Ectodermal cell (in vitro differentiated cells): Measurements from ENCODE around the gene PIK3CG.
"Not testable (repeated sequence)": the region's sequence is repeated elsewhere in the genome, so short reads cannot be mapped to it uniquely, and the experiment has no call there.

Experiments used
- H3K27ac ChIP-seq: 2 replicates; pipeline ENCODE4 v1.7.0; 2013; ENCODE audit warnings: mild to moderate bottlenecking, low read depth, low read length; ENCODE audit not compliant: insufficient read depth, poor library complexity, severe bottlenecking
- H3K27me3 ChIP-seq: 2 replicates; pipeline ENCODE4 v1.7.0; 2013; ENCODE audit warnings: mild to moderate bottlenecking, low read length; ENCODE audit not compliant: insufficient read depth, control insufficient read depth, poor library complexity, severe bottlenecking
- H3K36me3 ChIP-seq: one replicate; pipeline ENCODE4 v1.7.0; 2013; ENCODE audit warnings: low read length; ENCODE audit not compliant: control insufficient read depth, insufficient read depth
- H3K4me1 ChIP-seq: one replicate; pipeline ENCODE4 v1.7.0; 2013; ENCODE audit warnings: low read length; ENCODE audit not compliant: control insufficient read depth, insufficient read depth
- H3K4me3 ChIP-seq: 2 replicates; pipeline ENCODE4 v1.7.0; 2013; ENCODE audit warnings: low read depth, low read length, control low read depth; ENCODE audit not compliant: insufficient read depth
- H3K9me3 ChIP-seq: 2 replicates; pipeline ENCODE4 v1.7.0; 2013; ENCODE audit warnings: mild to moderate bottlenecking, low read length, moderate library complexity; ENCODE audit not compliant: control insufficient read depth
- WGBS, 2 experiments: methylation state at CpG; one replicate each; pipeline ENCODE4 v1.1.7; 2013; ENCODE audit warnings: missing lambda C conversion rate in 2 of 2; 5-methylcytosine and 5-hydroxymethylcytosine counted together

Gene PIK3CG

DNA sequence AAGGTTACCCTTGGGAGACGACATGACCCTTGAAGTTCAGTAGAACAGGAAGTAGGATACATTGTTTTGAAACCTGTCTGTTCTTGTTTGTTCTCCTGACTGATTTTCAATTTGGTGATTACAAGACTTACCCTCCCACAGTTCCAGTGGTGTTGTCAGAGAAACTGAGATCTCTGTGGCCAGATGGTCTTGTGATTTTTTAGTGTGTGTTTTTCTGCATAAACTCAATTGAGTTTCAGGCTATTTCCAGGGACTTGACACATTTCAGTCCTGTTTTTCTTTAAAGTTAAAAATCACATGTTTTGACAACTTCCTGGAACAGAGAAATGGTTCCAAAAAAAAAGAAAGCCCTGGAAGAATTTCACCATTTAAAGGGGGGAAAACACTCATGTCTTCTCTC lies 22.3 kb downstream of the PIK3CG start:
- Histone ChIP-seq H3K4me3 (no peak overlapping the region), H3K27me3 (no peaks in the 10 kb centered on the region), H3K9me3 (no peaks in the 10 kb centered on the region), H3K36me3 (no peaks in the 10 kb centered on the region), H3K27ac (no peak overlapping the region), H3K4me1 (no peaks in the 10 kb centered on the region)
- 91 to 93% methylated on average over 1 of the region's 1 CpG for WGBS, 2 experiments

DNA sequence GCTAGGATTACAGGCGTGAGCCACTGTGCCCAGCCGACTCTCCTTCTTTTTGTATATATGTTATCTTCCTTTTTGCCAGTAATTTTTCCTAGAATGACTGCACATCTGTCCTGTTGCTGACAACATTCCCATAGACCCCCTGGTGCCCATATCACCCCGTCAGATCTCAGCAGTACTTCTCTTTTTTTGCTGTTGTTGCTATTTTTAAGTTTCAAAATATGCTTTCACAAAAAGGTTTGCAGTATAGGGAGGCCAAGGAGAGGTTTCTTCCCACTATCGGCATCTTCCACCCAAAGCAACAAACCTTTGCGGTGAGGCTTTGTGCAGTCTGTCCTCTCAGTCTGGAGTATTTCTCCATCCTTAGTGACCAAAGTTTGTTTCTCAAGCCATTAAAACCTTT lies 23.1 kb downstream of the PIK3CG start:
- Histone ChIP-seq H3K4me1 (no peaks in the 10 kb centered on the region), H3K27me3 (no peaks in the 10 kb centered on the region), H3K36me3 (no peaks in the 10 kb centered on the region), H3K27ac (no peak overlapping the region), H3K9me3 (no peaks in the 10 kb centered on the region), H3K4me3 (no peak overlapping the region)
- WGBS, 2 experiments: 94 to 96% methylated on average over 4 to 5 of the region's 5 CpGs

DNA sequence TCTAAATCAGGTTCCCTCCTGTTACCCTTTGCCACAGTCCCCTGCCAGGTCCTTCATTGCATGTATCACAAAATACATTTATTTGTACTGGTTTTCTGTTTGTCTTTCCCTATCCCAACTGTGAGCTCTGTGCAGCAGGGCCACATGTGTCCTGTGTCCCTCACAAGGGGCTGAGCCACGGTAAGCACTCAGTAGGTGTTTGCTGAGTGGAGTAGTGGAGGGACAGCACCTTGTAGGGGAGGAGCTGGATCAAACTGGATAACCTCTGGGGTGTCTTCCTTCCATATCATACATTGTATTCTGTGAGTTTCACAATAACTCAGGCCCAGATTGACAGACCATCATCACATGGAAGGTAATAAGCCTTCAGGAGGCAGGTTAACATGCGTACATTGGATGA lies 25.9 kb downstream of the PIK3CG start:
- 97% methylated on average over 2 of the region's 2 CpGs; no CpG with 5 or more reads in 1 of the 2 experiments for WGBS, 2 experiments
- no peak overlapping the region for H3K27ac ChIP-seq

DNA sequence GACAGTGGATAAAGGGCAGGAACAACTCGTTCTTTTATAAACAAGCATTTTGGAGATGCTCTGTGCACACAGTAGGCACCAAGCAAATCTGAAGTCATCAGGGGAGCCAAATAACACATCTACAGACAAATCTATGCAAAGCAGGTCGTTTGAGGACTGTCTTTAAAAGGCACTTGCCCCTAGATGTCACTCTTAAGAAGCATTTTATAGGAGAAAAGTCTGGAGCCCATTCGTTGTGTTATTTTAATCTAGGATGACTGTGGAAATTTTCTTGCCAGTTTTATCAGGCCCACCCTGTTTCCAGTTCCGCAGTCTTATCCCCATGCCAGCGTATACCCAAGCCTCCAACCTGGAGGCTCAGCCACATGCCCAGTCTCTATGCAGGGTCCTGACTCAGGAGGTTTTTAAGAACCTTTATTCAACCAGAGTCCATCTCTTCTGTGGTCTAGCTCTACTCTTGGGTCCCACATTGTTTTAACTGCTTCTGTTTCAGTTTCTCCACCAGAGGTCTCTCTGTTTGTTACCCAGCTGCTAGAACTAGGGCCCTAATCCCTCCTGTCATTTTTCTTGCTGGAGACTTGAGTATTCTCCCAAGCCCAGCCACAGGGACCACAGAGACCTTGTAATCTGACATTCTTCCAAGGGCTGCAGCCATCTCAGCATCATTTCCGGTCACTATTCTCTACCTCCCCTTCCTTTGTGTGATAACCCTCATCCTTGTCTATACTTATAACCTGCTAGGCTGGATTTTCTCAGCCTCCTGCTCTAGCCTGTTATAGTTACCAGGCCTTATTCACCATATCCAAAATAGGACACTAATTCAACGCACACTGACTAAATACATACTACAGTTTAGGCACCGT lies 26.7 kb downstream of the PIK3CG start:
- Histone ChIP-seq H3K27me3 (no peaks in the 10 kb centered on the region), H3K4me1 (no peaks in the 10 kb centered on the region), H3K4me3 (no peak overlapping the region), H3K27ac (no peak overlapping the region), H3K9me3 (no peaks in the 10 kb centered on the region), H3K36me3 (no peaks in the 10 kb centered on the region)
- 85 to 86% methylated on average over 8 of the region's 8 CpGs for WGBS, 2 experiments

More for the DNA sequence above, 25.9 kb downstream of the PIK3CG start:
- no peaks in the 10 kb centered on the region for H3K4me1 ChIP-seq
- no peaks in the 10 kb centered on the region for H3K9me3 ChIP-seq
- no peaks in the 10 kb centered on the region for H3K36me3 ChIP-seq
- no peak overlapping the region for H3K4me3 ChIP-seq
- H3K27me3 ChIP-seq: no peaks in the 10 kb centered on the region

DNA sequence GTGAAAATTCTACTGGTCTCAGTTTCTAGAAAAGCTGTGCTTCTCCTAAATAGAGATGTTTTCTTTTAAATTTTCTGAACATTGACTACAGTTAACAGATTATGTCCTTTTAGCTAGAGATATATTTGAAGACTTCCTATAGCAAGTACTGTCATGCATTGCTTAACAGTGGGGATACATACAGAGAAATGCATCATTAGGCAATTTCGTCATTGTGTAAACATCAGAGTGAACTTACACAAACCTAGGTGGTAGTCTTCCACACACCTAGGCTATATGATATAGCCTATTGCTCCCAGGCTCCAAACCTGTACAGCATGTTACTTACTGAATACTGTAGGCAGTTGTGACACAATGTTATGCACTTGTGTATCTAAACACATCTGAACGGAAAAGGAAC lies 28.5 kb downstream of the PIK3CG start:
- WGBS, 2 experiments: 90 to 96% methylated on average over 2 of the region's 2 CpGs
- Histone ChIP-seq H3K27ac (no peak overlapping the region), H3K4me3 (no peak overlapping the region), H3K9me3 (no peaks in the 10 kb centered on the region), H3K27me3 (no peaks in the 10 kb centered on the region), H3K36me3 (no peaks in the 10 kb centered on the region), H3K4me1 (no peaks in the 10 kb centered on the region)

DNA sequence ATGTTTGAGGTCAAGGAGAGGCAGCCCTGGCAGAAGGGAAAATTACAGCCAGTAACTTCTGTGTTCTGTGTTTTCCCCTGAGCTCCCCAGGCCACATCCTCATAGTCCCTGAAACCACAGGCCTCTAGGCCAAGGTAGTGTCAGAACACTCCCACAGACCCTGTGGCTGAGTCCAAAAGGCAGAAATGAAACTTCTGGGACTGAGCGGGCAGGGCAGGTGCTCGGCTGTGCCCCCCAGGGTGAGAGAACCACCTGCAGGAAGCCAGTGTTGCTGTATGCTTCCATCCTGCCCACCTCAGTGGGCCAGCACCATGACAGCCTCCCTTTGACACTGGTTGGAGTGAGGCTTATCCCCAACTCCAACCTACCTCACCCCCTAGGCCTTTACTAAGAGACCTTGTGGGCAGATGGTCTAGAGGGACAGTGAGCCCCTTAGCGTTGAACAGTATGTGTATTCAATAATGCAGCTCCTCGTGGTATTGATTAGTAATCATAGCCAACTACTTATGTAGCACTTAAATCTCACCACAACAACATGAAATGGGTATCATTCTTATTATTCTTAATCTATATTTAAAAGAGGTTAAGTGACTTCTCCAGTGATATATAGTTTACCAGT lies 30.3 kb downstream of the PIK3CG start:
- no peaks in the 10 kb centered on the region for H3K27me3 ChIP-seq
- WGBS, 2 experiments: 93 to 94% methylated on average over 4 of the region's 4 CpGs
- H3K4me3 ChIP-seq: no peak overlapping the region
- H3K36me3 ChIP-seq: no peaks in the 10 kb centered on the region
- H3K27ac ChIP-seq: no peak overlapping the region
- no peaks in the 10 kb centered on the region for H3K9me3 ChIP-seq
- no peaks in the 10 kb centered on the region for H3K4me1 ChIP-seq

DNA sequence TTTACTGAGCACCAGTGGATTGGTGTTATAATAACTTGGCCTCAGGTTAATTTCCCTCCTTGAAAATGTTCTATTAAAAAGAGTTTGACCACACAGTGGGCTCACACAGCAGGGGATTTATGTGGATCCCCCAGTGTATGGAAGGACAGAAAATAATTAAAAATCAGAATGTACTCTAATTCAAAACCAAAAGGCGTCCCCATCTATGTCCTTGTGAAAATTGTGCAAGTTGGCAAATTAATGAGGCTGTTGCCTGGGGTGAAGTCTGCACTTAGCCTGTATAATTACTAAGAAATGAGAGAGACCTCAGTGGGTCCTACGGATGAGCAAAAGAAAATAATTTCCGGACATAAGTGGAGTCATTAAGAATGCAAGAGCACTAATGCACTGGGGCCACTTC lies 31.1 kb downstream of the PIK3CG start:
- H3K36me3 ChIP-seq: no peaks in the 10 kb centered on the region
- no peak overlapping the region for H3K4me3 ChIP-seq
- H3K4me1 ChIP-seq: no peaks in the 10 kb centered on the region
- H3K9me3 ChIP-seq: no peaks in the 10 kb centered on the region
- no peaks in the 10 kb centered on the region for H3K27me3 ChIP-seq
- H3K27ac ChIP-seq: no peak overlapping the region
- 90 to 97% methylated on average over 3 of the region's 3 CpGs for WGBS, 2 experiments

DNA sequence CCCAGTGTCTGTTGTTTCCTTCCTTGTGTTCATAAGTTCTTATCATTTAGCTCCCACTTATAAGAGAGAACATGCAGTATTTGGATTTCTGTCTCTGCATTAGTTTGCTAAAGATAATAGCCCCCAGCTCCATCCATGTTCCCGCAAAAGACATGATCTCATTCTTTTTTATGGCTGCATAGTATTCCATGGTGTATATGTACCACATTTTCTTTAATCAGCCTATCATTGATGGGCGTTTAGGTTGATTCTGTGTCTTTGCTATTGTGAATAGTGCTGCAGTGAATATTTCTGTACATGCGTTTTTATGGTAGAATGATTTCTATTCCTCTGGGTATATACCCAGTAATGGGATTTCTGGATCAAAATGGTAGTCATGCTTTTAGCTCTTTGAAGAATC lies 32.5 kb downstream of the PIK3CG start:
- H3K9me3 ChIP-seq, H3K36me3 ChIP-seq, H3K27ac ChIP-seq, H3K4me1 ChIP-seq, H3K4me3 ChIP-seq, H3K27me3 ChIP-seq: not testable (repeated sequence)
- 89 to 91% methylated on average over 2 to 3 of the region's 3 CpGs for WGBS, 2 experiments

DNA sequence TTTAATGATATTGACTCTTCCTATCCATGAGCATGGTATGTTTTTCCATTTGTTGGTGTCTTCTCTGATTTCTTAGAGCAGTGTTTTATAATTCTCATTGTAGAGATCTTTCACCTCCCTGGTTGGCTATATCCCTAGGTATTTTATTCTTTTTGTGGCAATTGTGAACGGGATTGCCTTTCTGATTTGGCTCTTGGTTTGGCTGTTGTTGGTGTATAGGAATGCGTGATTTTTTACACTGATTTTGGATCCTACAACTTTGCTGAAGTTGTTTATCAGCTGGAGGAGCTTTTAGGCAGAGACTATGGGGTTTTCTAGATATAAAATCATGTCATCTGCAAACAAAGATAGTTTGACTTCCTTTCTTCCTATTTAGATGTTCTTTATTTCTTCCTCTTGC lies 33.9 kb downstream of the PIK3CG start:
- WGBS, 2 experiments: 87 to 96% methylated on average over 2 of the region's 2 CpGs
- H3K4me3 ChIP-seq, H3K27ac ChIP-seq, H3K4me1 ChIP-seq, H3K27me3 ChIP-seq, H3K9me3 ChIP-seq, H3K36me3 ChIP-seq: not testable (repeated sequence)

DNA sequence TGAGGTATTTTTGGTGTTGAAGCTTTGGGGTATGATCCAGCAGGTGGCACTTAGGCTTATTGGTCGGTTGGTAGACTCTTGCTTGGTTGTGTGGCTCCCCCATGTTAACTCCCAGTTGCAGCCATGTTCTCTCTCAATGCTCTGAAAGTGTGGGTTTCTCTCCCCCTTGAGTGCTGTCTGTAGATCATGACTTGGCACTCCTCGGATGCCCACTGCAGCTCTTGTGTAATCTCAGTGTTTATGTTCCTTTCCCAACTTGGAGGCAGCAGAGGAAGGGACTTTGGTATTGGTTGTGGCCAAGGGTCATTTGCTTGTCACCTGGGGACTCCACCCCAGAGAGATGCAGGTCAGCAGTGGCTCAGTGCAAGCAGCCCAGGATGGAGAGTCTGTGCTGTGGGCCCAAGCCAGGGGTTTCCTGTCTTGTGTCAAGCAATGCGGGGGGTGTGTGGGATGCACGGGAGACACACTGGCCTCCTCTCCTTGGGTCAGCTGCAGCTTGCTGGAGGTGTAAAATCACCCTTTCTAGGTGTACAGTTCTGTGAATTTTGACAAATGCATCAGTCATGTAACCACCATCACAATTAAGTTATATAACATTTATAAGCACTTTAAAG lies 36.9 kb downstream of the PIK3CG start:
- Histone ChIP-seq H3K4me1 (no peaks in the 10 kb centered on the region), H3K36me3 (no peaks in the 10 kb centered on the region), H3K27me3 (no peaks in the 10 kb centered on the region), H3K4me3 (no peak overlapping the region), H3K9me3 (no peaks in the 10 kb centered on the region), H3K27ac (no peak overlapping the region)
- 94 to 97% methylated on average over 4 of the region's 4 CpGs for WGBS, 2 experiments
